Smooth muscle cell (in vitro differentiated cells): Measurements from ENCODE around the gene APOO. TPM values are rescaled to one million over a fixed set of nuclear protein-coding genes. Genes with fewer than 3 reads are reported as not detected.
"Not testable (repeated sequence)": the region's sequence is repeated elsewhere in the genome, so short reads cannot be mapped to it uniquely, and the experiment has no call there.

Experiments used
- DNase-seq: peaks from one replicate; lab custom pipeline; 2025; ENCODE audit not compliant: unreplicated experiment; lab: John Stamatoyannopoulos, UW
- H2AFZ ChIP-seq: fragments of 200-600 bp; sonication (generic); 2 replicates; pipeline ENCODE4 v1.6.0; 2016; ENCODE audit warnings: antibody characterized with exemption, low read depth, mild to moderate bottlenecking
- H3F3A ChIP-seq: fragments of 200-600 bp; sonication (generic); 2 replicates; pipeline ENCODE4 v1.6.0; 2017; ENCODE audit warnings: antibody characterized with exemption, low read depth
- H3K27ac ChIP-seq: fragments of 200-600 bp; sonication (generic); 2 replicates; pipeline ENCODE4 v1.5.1; 2016; ENCODE audit warnings: low read depth, mild to moderate bottlenecking
- H3K27me3 ChIP-seq: fragments of 200-600 bp; sonication (generic); 2 replicates; pipeline ENCODE4 v1.6.1; 2016; ENCODE audit warnings: low read depth, mild to moderate bottlenecking
- H3K36me3 ChIP-seq: fragments of 200-600 bp; sonication (generic); 2 replicates; pipeline ENCODE4 v1.5.1; 2016; ENCODE audit warnings: low read depth
- H3K4me1 ChIP-seq: fragments of 200-600 bp; sonication (generic); 2 replicates; pipeline ENCODE4 v1.5.1; 2016; ENCODE audit warnings: low read depth
- H3K4me2 ChIP-seq: fragments of 200-600 bp; sonication (generic); 2 replicates; pipeline ENCODE4 v1.6.0; 2016; ENCODE audit warnings: mild to moderate bottlenecking
- H3K4me3 ChIP-seq: fragments of 200-600 bp; sonication (generic); 2 replicates; pipeline ENCODE4 v1.5.1; 2016; ENCODE audit warnings: mild to moderate bottlenecking
- H3K79me2 ChIP-seq: fragments of 200-600 bp; sonication (generic); 2 replicates; pipeline ENCODE4 v1.6.0; 2016; ENCODE audit warnings: low read depth, mild to moderate bottlenecking
- H3K9ac ChIP-seq: fragments of 200-600 bp; sonication (generic); 2 replicates; pipeline ENCODE4 v1.6.0; 2016; ENCODE audit warnings: low read depth
- H3K9me3 ChIP-seq: fragments of 200-600 bp; sonication (generic); replicated peaks from 2 replicates; pipeline ENCODE4 v1.5.1; 2016; ENCODE audit warnings: low read depth
- H4K20me1 ChIP-seq: fragments of 200-600 bp; sonication (generic); 2 replicates; pipeline ENCODE4 v1.6.0; 2016; ENCODE audit warnings: low read depth
- WGBS: methylation state at CpG from one replicate; pipeline ENCODE4 v1.1.7; 2016; ENCODE audit warnings: low lambda C conversion rate; 5-methylcytosine and 5-hydroxymethylcytosine counted together
- polyA plus RNA-seq: library from polyadenylated mRNA; unstranded; fragments of >200 nt; fragmentation: Nextera tagmentation; extraction: Ambion mirVana; gene quantifications from 2 replicates; pipeline ENCODE4 v1.2.1, GENCODE V29; 2016
- total RNA-seq: library from RNA; depleted of rRNA; stranded (reverse); fragments of >200 nt; gene quantifications from 2 replicates; pipeline ENCODE4 v1.2.3, GENCODE V29; 2014
- TF ChIP-seq, protein P1 (sequence below): fragments of 200-600 bp; sonication (generic); IDR thresholded peaks from 2 replicates; pipeline ENCODE4 v1.5.1; 2017; ENCODE audit warnings: borderline replicate concordance, mild to moderate bottlenecking, antibody characterized with exemption; ENCODE audit not compliant: insufficient read depth, poor library complexity, severe bottlenecking

APOO gene
- total and polyA plus RNA-seq, 2 experiments from 2014 or later: 38.7 to 54.3 TPM

DNA sequence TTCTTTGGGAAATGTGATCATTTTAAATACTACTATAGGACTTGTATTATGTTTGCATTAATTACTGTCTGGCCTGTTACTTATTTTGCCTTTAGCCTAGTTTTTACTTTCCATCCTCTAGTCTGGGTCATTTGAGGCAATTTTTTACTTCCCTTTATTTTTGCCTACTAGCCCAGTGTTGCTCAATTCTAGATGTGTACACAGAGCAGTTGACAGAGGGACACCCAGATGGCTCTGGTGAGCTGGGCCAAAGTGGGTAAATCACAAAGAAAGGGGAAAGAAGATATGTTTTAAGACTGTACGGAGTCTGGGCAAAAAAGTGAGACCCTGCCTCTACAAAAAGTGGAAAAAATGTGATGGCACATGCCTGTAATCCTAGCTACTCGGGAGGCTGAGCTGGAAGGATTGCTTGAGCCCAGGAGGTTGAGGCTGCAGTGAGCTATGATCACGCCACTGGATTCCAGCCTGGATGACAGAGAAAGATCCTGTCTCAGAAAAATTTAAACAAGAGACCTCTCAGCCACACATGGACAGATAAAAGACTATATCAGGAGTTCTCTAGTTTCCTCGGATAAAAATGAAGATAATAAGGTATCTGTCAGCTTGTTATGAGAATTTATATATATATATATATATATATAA, 35.7 kb downstream of the APOO start:
- H3K27ac ChIP-seq: no peak overlapping the region
- H3K27me3 ChIP-seq: no peaks in the 10 kb centered on the region
- WGBS: 84% methylated on average over 4 of the region's 4 CpGs
- H3K4me2 ChIP-seq: no peak overlapping the region
- H3K4me3 ChIP-seq: no peak overlapping the region
- no peak for DNase-seq
- no peak overlapping the region for H2AFZ ChIP-seq
- no peaks in the 10 kb centered on the region for H3K36me3 ChIP-seq
- peaks cover 9% of the 10 kb centered on the region for H3K4me1 ChIP-seq
- TF ChIP-seq, protein P1, sequence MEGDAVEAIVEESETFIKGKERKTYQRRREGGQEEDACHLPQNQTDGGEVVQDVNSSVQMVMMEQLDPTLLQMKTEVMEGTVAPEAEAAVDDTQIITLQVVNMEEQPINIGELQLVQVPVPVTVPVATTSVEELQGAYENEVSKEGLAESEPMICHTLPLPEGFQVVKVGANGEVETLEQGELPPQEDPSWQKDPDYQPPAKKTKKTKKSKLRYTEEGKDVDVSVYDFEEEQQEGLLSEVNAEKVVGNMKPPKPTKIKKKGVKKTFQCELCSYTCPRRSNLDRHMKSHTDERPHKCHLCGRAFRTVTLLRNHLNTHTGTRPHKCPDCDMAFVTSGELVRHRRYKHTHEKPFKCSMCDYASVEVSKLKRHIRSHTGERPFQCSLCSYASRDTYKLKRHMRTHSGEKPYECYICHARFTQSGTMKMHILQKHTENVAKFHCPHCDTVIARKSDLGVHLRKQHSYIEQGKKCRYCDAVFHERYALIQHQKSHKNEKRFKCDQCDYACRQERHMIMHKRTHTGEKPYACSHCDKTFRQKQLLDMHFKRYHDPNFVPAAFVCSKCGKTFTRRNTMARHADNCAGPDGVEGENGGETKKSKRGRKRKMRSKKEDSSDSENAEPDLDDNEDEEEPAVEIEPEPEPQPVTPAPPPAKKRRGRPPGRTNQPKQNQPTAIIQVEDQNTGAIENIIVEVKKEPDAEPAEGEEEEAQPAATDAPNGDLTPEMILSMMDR: no peak
- H4K20me1 ChIP-seq: no peaks in the 10 kb centered on the region
- no peaks in the 10 kb centered on the region for H3K9me3 ChIP-seq
- H3K79me2 ChIP-seq: no peaks in the 10 kb centered on the region
- no peaks in the 10 kb centered on the region for H3F3A ChIP-seq
- H3K9ac ChIP-seq: no peak overlapping the region

DNA sequence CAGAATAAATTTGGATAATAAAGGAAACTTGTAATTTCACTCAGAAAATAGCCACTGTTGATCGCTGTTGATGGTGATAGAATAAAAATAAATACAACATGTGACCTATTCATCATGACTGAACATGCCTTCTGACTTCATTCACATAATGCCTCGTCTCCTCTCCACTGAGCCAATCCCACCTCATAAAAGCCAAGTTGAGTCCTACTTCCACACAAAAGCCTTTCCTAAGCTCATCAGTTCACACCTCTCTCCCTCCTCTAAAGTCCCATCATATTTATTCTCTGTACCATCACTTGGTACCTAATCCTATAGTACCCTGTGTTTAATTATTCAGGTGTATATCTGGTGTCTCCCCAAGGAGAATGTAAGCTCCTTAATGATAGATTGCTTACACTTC, 37.7 kb downstream of the APOO start:
- Histone ChIP-seq H3K4me1 (peaks cover 9% of the 10 kb centered on the region), H3K9me3 (no peaks in the 10 kb centered on the region), H3K9ac (no peak overlapping the region), H3K79me2 (no peaks in the 10 kb centered on the region), H3K27ac (no peak overlapping the region), H3K27me3 (no peaks in the 10 kb centered on the region), H3F3A (no peaks in the 10 kb centered on the region), H3K4me3 (no peak overlapping the region), H3K4me2 (no peak overlapping the region), H4K20me1 (no peaks in the 10 kb centered on the region), H2AFZ (no peak overlapping the region), H3K36me3 (no peaks in the 10 kb centered on the region)
- 88% methylated on average over 2 of the region's 2 CpGs for WGBS
- TF ChIP-seq, protein P1: no peak
- no peak for DNase-seq

DNA sequence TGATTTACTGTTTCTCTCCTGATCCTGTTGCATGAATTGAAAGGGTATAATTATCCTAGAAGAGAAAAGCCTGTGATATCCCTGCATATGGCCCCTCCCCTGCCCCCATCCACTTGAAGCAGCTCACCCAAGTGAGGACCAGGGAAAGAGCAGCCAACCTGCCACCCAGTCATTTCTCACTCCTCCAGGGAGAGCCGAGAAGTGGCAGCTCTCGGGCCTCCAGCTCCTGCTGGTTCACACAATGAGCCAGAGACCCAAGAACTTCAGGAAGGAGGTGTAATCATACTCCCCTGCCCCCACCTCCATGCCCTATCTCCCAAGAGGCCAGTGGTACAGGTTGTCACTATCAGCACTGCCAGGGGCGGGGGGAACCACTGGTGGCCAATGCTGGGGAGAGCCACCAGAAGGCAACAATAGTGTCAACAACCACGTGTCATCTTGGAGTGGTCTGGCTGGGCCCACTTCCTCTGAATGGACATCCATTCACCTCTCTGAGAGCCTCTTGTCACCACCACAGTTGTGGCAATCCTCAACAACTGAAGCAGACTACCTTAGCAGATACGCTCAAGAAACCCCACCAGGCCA, 42.9 kb downstream of the APOO start:
- Histone ChIP-seq H3K4me3 (no peak overlapping the region), H3K9ac (no peak overlapping the region), H2AFZ (no peak overlapping the region), H3K27ac (no peak overlapping the region), H3K36me3 (no peaks in the 10 kb centered on the region), H3K4me1 (no peaks in the 10 kb centered on the region), H3F3A (no peaks in the 10 kb centered on the region), H3K9me3 (no peaks in the 10 kb centered on the region), H3K79me2 (no peaks in the 10 kb centered on the region), H4K20me1 (no peaks in the 10 kb centered on the region), H3K27me3 (no peaks in the 10 kb centered on the region), H3K4me2 (no peak overlapping the region)
- TF ChIP-seq, protein P1: no peak
- 92% methylated on average over 5 of the region's 5 CpGs for WGBS
- no peak for DNase-seq

DNA sequence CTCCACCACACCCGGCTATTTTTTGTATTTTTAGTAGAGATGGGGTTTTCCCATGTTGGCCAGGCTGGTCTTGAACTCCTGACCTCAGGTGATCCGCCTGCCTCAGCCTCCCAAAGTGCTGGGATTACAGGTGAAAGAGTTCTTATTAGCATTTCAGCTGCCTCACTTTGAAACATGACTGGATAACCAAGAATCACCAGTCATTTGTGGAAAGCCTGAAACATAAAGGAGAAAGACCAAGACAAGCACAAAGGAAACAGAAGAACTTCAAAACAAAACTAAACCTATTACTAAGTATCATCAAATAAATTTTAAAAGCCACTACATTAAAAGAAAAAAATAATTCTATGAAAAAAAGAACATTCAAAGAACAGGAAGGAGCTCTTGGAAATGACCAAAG, 45.8 kb downstream of the APOO start:
- H3K4me3 ChIP-seq, H3K27me3 ChIP-seq, H2AFZ ChIP-seq, H3K4me2 ChIP-seq, H3F3A ChIP-seq, H3K27ac ChIP-seq, DNase-seq, H3K4me1 ChIP-seq, H3K36me3 ChIP-seq, H3K9ac ChIP-seq, H3K79me2 ChIP-seq, H4K20me1 ChIP-seq, H3K9me3 ChIP-seq: not testable (repeated sequence)
- 98% methylated on average over 2 of the region's 2 CpGs for WGBS
